HG03139 (cell line): ENCODE results near the gene ARMC12.

Source experiments
- ATAC-seq: cut with Tn5 transposase; IDR thresholded peaks from one replicate; pipeline ENCODE4 v1.9.1; 2021; ENCODE audit not compliant: unreplicated experiment

Gene ARMC12

DNA sequence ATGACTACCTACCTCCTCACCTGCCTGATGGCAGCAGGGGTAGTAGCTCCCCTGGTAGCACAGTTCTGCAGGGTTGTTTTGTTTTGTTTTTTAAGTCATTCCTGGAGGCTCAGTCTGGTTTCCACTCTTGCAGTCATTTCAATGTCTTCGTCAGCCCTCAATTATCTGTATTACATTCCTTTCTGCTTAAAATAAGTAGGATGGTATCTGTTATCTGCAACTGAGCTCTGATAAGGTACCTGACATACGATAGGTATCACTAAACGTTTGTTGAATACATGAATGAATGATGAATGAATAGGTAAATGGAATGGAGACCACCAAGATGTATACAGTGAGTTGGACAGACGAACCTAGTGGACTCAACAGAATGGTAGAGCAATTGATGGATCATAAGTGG, 32.4 kb downstream of the ARMC12 start:
- ATAC-seq = no peak

- no peak for ATAC-seq
These were observed 34.5 kb downstream of the ARMC12 start for GRCh38 chr6:35771343-35771627.

DNA sequence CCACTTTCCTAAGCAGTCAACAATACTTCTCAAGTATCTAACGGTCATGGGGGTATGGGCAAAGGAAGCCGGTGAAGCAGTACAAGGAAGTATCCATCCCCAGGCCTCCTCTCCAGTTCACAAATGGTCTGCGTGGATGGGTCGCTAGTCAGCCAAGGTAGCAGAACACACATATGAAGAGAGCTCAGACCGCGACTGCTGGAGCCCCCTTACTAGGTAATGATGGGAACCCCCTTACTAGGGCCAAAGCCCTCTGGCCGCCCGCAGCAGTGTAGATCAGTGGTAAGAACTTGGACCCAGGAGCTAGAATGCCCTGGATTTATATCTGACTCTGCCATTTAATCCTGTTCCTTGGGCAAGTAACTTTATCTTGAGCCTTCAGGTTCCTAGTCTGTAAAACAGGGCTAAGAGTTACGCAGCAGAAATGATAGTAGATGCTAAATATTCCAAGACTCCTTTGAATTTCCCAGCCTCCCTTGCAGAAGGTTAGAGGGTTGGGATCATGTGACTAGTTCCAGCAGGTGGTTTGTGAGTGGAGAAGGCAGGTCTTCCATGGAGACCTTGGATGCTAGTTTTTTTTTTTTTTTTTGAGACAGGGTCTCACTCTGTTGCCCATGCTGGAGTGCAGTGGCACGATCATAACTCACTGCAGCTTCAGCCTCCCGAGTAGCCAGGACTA, 37.4 kb downstream of the ARMC12 start:
- ATAC-seq = no peak

DNA sequence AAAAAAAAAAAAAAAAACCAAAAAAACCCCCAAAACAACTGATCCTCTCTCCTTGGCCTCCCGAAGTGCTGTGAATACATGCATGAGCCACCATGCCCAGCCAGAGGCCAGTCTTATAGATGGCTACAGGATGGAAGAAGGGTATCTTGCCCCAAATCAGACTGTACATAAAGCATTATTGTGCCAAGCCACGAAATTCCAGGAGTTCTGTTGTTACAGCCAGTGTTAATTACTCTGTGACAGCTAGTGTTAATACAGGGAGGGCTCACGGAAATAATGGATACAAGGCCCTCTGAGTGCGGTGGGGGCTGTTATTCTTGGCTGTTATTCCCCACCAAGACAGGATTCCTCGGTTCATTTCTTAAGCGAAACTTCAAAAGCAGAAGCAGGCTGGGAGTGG, 38.2 kb downstream of the ARMC12 start:
- ATAC-seq = no peak

GRCh38 chr6:35776364-35777215, 39.8 kb downstream of the ARMC12 start, which contains the start of gene CLPSL2:
Gene CLPSL2, plus strand, starts transcription at chr6:35776598. Its CDS starts 21 bp downstream, at chr6:35776619.
- ATAC-seq = no peak

DNA sequence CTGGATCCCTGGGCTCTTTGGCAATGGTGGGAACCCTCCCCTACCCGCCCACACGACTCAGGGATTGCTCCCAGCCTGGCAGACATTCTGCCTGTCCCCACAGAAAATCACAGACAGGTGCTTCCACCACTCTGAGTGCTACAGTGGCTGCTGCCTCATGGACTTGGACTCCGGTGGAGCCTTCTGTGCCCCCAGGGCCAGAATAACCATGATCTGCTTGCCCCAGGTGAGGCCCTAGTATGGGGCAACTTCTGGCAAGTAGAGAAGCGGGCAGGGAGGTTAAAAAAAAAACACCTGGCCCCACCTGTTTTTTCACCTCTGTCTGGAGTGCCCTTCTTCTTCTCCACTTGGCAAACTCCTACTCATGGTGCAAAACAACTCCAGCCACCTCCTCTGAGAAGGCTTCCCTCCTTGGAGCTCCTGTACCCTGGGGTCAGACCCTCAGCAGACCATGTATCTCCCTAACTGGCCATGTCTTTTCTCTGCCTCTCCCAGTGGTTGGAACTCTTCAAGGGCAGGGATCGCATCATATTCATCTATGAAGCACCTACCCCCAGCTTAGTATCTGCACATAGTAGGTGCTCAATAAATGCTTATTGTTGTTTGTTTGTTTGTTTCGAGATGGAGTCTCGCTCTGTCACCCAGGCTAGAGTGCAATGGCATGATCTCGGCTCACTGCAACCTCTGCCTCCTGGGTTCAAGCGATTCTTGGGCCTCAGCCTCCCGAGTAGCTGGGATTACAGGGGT, 40.7 kb downstream of the ARMC12 start:
- no peak for ATAC-seq

DNA sequence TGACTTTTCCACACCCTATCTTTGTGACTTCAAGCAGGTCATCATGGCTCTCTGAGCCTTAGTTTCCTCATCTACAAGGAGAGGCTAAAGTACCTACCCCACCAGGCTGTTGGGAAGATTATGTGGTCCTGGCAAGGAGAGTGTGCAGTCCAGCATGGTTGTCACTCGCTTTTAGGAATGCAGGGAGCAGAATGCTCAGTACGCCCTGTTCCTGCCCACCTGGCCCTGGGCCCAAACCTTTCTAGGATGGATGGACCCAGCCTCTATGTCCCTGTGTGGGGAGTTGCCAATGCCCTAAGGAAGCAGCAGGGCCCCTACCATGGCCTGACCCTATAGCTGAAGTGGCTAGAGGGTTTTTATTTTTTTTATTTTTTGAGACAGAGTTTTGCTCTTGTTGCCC, 41.6 kb downstream of the ARMC12 start:
- no peak for ATAC-seq

- ATAC-seq = no peak
These were observed 43.9 kb downstream of the ARMC12 start, which contains the start of gene CLPSL1 for GRCh38 chr6:35780719-35781118. Gene CLPSL1, plus strand, starts transcription at chr6:35781019. Its CDS starts 92 bp downstream, at chr6:35781111.

GRCh38 chr6:35781290-35781689, 44.5 kb downstream of the ARMC12 start:
- ATAC-seq = no peak

GRCh38 chr6:35782424-35782823, 45.6 kb downstream of the ARMC12 start:
- ATAC-seq = no peak

- ATAC-seq = no peak
These were observed 47.4 kb downstream of the ARMC12 start for GRCh38 chr6:35784200-35784599.

DNA sequence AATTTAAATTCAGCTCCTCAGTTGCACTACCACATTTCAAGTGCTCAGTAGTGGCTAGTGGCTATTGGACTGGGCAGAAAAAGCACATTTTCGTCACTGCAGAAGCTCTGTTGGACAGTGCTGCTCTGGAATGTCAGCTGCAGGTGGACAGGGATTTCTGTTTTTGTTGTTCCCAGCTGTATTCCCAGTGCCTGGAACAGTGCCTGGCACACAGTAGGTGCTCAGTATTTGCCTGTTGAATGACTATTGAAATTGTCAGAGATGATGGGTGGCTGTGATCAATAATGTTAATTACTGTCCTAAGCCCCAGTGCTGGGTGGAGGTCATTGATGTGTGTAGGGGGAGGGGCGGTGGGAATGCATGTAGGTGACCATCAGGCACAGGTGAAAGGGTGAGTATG, 49.4 kb downstream of the ARMC12 start:
- no peak for ATAC-seq

- ATAC-seq = no peak
These were observed 50.0 kb downstream of the ARMC12 start for GRCh38 chr6:35786810-35787209.

DNA sequence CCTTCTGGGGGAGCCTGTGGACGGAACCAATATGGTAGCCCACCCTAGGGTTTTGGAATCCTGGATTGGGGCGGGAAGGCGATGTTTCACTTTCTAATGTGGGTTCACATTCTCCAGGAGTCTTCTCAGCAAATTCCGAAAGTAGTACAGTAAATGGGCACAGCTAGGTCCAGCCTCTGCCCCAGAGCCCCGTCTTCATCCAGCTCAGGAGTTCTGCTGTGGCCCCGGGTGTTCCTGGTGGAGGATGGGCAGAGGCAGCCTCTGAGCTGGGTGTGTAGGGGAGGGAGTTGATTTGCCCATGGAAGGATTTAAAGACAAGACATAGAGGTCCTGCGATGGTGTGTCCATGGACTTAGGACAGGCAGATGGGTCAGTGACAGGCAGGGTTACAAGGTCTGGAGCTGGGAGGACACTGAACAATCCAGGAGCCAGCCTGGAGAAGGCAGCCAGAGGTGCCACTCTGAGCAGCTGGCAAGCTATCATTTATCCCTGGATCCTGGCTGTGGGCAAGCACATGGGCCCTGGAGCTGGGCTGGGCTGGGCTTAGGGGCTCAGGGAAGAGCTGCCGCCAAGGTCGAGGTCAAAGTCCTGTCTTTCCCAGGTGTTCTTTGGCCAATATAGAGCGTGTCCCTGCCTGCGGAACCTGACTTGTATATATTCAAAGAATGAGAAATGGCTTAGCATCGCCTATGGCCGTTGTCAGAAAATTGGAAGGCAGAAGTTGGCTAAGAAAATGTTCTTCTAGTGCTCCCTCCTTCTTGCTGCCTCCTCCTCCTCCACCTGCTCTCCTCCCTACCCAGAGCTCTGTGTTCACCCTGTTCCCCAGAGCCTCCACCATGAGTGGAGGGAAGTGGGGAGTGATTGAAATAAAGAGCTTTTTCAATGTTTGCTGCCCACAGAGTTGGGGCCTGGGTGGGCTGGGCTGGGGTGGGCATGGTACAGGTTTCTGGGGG, 50.7 kb downstream of the ARMC12 start:
- ATAC-seq = no peak

GRCh38 chr6:35788423-35788982, 51.7 kb downstream of the ARMC12 start:
- ATAC-seq = no peak

DNA sequence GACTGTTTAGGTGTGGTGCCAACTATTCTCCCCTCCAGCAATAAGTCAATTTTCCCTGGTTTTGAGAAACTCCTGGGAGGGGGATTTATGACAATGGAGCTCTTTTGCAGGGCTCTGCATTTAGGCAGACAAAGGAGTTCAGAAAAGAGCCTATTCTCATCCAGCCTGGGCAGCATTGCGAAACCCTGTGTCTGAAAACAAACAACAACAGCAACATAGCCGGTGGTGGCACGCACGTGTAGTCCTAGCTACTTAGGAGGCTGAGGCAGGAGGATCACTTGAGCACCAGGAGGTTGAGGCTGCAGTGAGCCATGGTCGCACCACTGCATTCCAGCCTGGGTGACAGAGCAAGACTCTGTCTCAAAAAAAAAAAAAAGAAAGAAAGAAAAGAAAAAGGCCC, 53.9 kb downstream of the ARMC12 start:
- ATAC-seq = no peak

GRCh38 chr6:35794536-35795452, 58.0 kb downstream of the ARMC12 start:
- ATAC-seq = no peak

DNA sequence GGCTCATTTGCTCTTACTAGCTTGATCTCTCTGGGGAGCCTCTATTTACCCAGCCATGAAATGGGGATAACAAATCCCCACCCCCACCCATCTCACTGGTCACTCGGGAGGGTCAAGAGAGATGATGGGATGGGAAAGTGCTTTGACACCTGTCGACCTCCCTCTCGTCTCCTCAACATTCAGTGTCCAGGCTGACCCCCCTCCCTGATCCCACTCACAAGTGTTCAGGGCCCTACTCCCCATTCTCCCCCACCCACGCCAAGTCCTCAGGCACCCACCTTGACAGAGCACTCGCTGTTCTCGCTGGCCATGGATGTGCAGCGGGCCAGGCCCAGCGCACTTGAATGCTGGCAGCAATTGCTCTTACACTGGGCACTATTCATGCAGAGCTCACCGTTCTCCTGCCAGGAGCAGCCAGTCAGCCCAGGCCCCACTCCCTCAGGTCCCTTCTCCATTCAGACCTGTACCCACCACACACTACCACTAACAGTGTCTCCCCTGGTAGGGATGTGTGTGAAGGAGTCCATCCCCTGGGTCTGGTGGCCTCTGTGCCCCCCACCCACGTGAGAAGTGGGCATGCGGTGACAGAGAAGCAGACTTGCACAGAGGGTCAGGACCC, 58.7 kb downstream of the ARMC12 start:
- ATAC-seq = no peak

GRCh38 chr6:35796236-35796635, 59.4 kb downstream of the ARMC12 start:
- ATAC-seq = no peak
